BJ (cell line): ENCODE data around the gene ACVR1. TPM values are rescaled to one million over a fixed set of nuclear protein-coding genes. Genes with fewer than 3 reads are reported as not detected.

Source experiments
- CTCF ChIA-PET: fragments of 350-600 bp; formaldehyde crosslinking; extraction: SDS; loops from one replicate; lab custom pipeline; 2021; ENCODE audit warnings: antibody characterized with exemption, inconsistent platforms; lab: Yijun Ruan, JAX
- POLR2A ChIA-PET: fragments of 300-600 bp; sonication (Branson Sonifier 250); formaldehyde crosslinking; extraction: SDS; loops from one replicate; lab custom pipeline; 2021; ENCODE audit warnings: antibody characterized with exemption; lab: Charles Lee
- DNase-seq: peaks from one replicate; pipeline ENCODE4 v3.0.0-alpha.2; 2011; ENCODE audit warnings: low read depth
- H3K27me3 ChIP-seq: 2 replicates; pipeline ENCODE4 v1.6.0; 2011; ENCODE audit warnings: low read length; ENCODE audit not compliant: control insufficient read depth, insufficient read depth
- H3K36me3 ChIP-seq: 2 replicates; pipeline ENCODE4 v1.5.1; 2011; ENCODE audit warnings: low read length; ENCODE audit not compliant: control insufficient read depth, insufficient read depth
- H3K4me3 ChIP-seq: 2 replicates; pipeline ENCODE4 v1.5.1; 2011; ENCODE audit warnings: low read depth, mild to moderate bottlenecking, control low read depth, low read length
- CTCF ChIP-seq: IDR thresholded peaks from 2 replicates; pipeline ENCODE4 v1.5.1; 2011; ENCODE audit warnings: low read depth, mild to moderate bottlenecking, control low read depth, inconsistent platforms, low read length, moderate library complexity; ENCODE audit not compliant: insufficient read depth
- polyA plus RNA-seq: library from polyadenylated mRNA; depleted of rRNA; stranded (reverse); fragments of >200 nt; gene quantifications from 2 replicates; pipeline ENCODE4 v1.2.3, GENCODE V29; 2011

The ACVR1 gene
- polyA plus RNA-seq, 1 experiment: 28.5 TPM

DNA sequence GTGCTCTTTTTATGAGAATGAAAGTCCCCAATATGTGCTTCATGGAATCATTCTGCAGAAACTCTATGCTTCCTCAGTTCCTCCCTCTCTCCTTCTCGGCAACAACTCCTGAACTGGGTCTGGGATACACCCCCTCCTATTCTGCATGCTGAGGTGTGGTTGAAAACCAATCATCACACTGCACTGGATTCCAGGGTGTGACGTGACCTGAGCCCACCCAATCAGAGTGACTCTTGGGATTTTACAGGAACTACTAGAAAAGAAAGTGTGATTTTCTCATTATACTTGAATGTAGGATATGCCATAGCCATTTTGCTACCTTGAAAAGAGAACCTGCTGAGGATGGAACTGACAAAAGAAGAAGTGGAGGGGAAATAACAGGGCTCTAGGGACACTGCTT is 36.3 kb downstream of the ACVR1 start:
- ChIA-PET POLR2A (no interaction called here), CTCF (no interaction called here)
- H3K4me3 ChIP-seq: no peak overlapping the region
- no peak for DNase-seq
- no peaks in the 10 kb centered on the region for H3K36me3 ChIP-seq
- no peaks in the 10 kb centered on the region for H3K27me3 ChIP-seq
- no peak for TF ChIP-seq CTCF

DNA sequence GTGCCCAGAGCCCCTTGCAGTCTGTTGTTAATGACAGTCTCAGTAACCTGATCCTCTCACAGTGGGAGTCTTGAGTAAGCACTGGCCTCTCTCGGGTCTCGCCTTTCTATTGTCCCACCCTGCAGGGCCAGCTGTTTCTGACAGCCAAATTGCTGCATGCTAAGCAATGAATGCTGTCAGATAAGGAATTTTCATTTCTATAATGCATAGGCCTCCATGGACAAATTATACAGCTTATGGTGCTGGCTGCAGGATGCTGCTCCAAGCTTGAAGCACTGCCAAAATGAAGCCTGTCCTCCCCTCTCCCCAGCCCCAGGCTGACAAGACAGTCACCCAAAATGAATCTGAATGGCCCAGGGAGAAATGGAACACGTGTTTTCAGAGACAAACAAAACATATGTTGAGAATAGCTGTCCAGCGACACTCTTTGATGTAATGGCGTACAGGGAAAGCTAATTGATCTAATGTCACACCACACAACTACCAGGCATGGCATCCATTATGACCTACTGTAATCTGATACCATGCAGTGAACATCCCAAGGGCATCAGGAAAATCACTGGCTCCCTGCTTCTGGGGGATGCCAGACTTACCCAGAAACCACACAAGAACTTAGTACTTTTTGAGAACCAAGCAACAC is 36.8 kb downstream of the ACVR1 start:
- TF ChIP-seq CTCF: no peak
- DNase-seq: no peak
- no peak overlapping the region for H3K4me3 ChIP-seq
- H3K36me3 ChIP-seq: no peaks in the 10 kb centered on the region
- CTCF ChIA-PET: interaction anchor here (1.0 kb wide), 1 partner anchor 8 kb away, joined by 3 read pairs; no protein-coding TSS in a partner anchor
- no peaks in the 10 kb centered on the region for H3K27me3 ChIP-seq
- POLR2A ChIA-PET: no interaction called here

- Histone ChIP-seq H3K4me3 (peak overlapping the region; percentile 28; the same call in 1 of the 2 replicates), H3K27me3 (no peaks in the 10 kb centered on the region), H3K36me3 (no peaks in the 10 kb centered on the region)
- ChIA-PET POLR2A (no interaction called here), CTCF (interaction anchor here (1.0 kb wide), 1 partner anchor 9 kb away, joined by 3 read pairs; no protein-coding TSS in a partner anchor)
- no peak for TF ChIP-seq CTCF
- no peak for DNase-seq
Measured at GRCh38 chr2:157838442-157839161, 37.5 kb downstream of the ACVR1 start.

- ChIA-PET POLR2A (no interaction called here), CTCF (no interaction called here)
- H3K36me3 ChIP-seq: no peaks in the 10 kb centered on the region
- TF ChIP-seq CTCF: no peak
- no peaks in the 10 kb centered on the region for H3K27me3 ChIP-seq
- DNase-seq: no peak
- peak overlapping the region; percentile 28 for H3K4me3 ChIP-seq
Measured at GRCh38 chr2:157837851-157838441, 38.2 kb downstream of the ACVR1 start.

DNA sequence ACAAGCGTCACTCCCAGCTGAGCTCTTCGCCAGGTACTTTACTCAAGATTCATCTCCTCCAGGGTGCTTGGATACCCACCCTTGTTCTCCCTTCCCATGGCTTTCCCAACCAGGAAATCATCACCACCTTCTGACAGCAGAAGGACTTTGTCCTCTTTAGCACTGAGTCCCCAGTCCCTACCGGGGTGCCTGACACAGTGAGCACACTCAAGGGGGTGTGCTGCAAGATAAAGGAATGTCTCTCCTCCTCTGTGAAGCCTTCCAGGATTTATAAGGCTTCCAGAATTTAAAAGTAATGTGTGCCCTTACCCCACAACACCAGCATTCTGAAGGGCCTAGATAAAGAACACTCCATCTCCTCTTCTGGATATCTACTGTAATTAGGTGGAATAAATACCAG is 39.6 kb downstream of the ACVR1 start:
- Histone ChIP-seq H3K4me3 (no peak overlapping the region), H3K27me3 (no peaks in the 10 kb centered on the region), H3K36me3 (no peaks in the 10 kb centered on the region)
- DNase-seq: no peak
- CTCF ChIA-PET: no interaction called here
- POLR2A ChIA-PET: no interaction called here
- TF ChIP-seq CTCF: no peak
